HFFc6 (cell line): Measurements from ENCODE around the gene KIF26B. TPM values are rescaled to one million over a fixed set of nuclear protein-coding genes. Genes with fewer than 3 reads are reported as not detected.

Experiments
- DNase-seq: peaks from one replicate; pipeline ENCODE4 v3.0.0-alpha.2; 2018
- H3K27ac Mint-ChIP-seq: 2 replicates; pipeline ENCODE4 v1.8.0; 2020; ENCODE audit warnings: mild to moderate bottlenecking, mixed read lengths
- H3K27me3 Mint-ChIP-seq: 2 replicates; pipeline ENCODE4 v1.8.0; 2021; ENCODE audit warnings: mild to moderate bottlenecking, moderate library complexity, mixed read lengths; ENCODE audit not compliant: insufficient read depth
- H3K36me3 Mint-ChIP-seq: 2 replicates; pipeline ENCODE4 v1.8.0; 2021; ENCODE audit warnings: low read depth, mixed read lengths
- H3K4me1 Mint-ChIP-seq: 2 replicates; pipeline ENCODE4 v1.8.0; 2020; ENCODE audit warnings: low read depth, mixed read lengths
- H3K4me3 Mint-ChIP-seq: 2 replicates; pipeline ENCODE4 v1.8.0; 2020; ENCODE audit warnings: mild to moderate bottlenecking, moderate library complexity, mixed read lengths
- H3K9me3 Mint-ChIP-seq: 2 replicates; pipeline ENCODE4 v1.8.0; 2020; ENCODE audit warnings: mild to moderate bottlenecking, mixed read lengths
- total RNA-seq, 6 experiments: library from RNA; stranded (reverse); fragmentation: NEBNext Ultra II Directional; extraction: Animal tissue kit (Norgen Biotek cat#: 25700); gene quantifications; 2 replicates in 1 of 6; 3 replicates in 5 of 6; pipeline ENCODE4 v1.2.3, GENCODE V29; 2021
- TF ChIP-seq, protein P1 (sequence below): fragments of 200-600 bp; sonication (generic); IDR thresholded peaks from 2 replicates; pipeline ENCODE4 v1.5.0; 2021; ENCODE audit warnings: antibody characterized with exemption, mild to moderate bottlenecking

The KIF26B gene
- total RNA-seq, 6 experiments from 2014 or later, result 4.6 to 7.5 (median 5.5) TPM

DNA sequence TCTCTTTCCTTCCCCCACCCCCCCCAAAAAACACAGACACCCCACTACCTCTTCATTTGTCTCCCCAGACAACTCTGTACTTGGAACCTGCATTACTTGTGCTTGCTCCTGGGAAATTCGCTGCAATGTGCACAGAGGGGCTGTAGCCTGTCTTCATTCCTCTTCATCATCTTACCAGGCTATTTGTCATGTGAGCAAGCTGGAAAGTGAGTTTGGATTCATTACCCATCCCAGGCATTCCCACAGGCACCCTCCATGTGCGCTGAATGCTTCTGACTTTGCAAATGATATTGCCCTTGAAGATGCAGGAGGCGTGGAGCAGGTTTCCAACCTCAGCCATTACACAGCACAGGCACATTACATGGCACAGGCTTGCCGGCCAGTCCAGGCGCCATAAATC lies 494.9 kb downstream of the KIF26B start:
- H3K9me3 Mint-ChIP-seq, result no peaks in the 10 kb centered on the region
- 0 out of 2 replicates have a peak, but pooled peaks cover 9% of the 10 kb centered on the region for H3K36me3 Mint-ChIP-seq
- no peak overlapping the region for H3K27ac Mint-ChIP-seq
- H3K4me3 Mint-ChIP-seq, result no peak overlapping the region
- no peak for DNase-seq
- no peaks in the 10 kb centered on the region for H3K27me3 Mint-ChIP-seq
- TF ChIP-seq, protein P1, sequence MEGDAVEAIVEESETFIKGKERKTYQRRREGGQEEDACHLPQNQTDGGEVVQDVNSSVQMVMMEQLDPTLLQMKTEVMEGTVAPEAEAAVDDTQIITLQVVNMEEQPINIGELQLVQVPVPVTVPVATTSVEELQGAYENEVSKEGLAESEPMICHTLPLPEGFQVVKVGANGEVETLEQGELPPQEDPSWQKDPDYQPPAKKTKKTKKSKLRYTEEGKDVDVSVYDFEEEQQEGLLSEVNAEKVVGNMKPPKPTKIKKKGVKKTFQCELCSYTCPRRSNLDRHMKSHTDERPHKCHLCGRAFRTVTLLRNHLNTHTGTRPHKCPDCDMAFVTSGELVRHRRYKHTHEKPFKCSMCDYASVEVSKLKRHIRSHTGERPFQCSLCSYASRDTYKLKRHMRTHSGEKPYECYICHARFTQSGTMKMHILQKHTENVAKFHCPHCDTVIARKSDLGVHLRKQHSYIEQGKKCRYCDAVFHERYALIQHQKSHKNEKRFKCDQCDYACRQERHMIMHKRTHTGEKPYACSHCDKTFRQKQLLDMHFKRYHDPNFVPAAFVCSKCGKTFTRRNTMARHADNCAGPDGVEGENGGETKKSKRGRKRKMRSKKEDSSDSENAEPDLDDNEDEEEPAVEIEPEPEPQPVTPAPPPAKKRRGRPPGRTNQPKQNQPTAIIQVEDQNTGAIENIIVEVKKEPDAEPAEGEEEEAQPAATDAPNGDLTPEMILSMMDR, result no peak
- no peaks in the 10 kb centered on the region for H3K4me1 Mint-ChIP-seq

DNA sequence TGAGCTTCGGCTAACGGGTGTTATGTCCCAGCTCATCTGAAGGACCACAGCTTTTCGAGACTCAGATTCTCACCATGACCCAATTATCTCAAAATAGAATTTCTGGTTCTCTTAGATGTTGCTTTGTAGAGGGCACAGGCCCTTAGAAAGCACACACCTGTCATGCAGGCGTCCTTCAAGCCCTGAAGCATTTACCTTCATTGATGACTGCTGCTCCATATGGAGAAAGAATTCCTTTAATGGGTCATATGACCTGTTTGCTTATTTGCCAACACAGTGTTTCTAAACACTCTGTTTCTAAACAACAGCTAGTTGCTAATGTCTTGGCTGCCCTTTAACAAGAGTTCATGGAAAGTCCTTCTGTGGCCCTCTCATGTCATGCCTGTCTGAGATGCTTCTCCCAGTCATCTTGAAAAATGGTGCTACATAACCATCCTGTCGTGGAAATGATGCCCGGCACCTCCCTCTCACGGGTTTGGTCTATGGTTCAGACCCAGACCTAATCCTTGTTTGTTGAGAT lies 495.7 kb downstream of the KIF26B start:
- Mint-ChIP-seq H3K9me3 (no peaks in the 10 kb centered on the region), H3K4me1 (no peaks in the 10 kb centered on the region), H3K27ac (no peak overlapping the region), H3K27me3 (no peaks in the 10 kb centered on the region), H3K4me3 (no peak overlapping the region), H3K36me3 (peaks cover 12% of the 10 kb centered on the region; the same call in 1 of the 2 replicates)
- DNase-seq, result no peak
- TF ChIP-seq, protein P1, result no peak

DNA sequence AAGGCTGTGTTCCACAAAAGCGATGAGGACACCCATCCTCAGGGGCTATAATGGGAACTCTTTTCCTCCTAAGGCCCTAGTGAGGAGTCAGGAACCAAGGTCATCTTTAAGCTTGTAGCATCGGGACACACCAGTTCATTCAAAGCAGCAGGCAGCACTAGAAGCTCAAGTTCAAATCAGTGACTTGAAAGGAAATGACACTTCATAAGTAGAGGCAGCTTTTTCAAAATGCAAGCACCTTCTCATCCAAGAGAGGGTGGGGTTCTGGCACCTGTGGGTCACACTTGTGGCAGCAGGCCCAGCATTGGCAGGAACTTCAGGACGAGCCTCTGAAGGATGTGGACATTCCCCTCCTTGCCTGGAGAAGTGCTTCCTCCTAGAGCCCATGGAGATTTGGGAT lies 496.3 kb downstream of the KIF26B start:
- no peak for DNase-seq
- TF ChIP-seq, protein P1, result no peak
- Mint-ChIP-seq H3K36me3 (peaks cover 12% of the 10 kb centered on the region; the same call in 1 of the 2 replicates), H3K27ac (no peak overlapping the region), H3K27me3 (no peaks in the 10 kb centered on the region), H3K4me1 (no peaks in the 10 kb centered on the region), H3K9me3 (no peaks in the 10 kb centered on the region), H3K4me3 (no peak overlapping the region)

DNA sequence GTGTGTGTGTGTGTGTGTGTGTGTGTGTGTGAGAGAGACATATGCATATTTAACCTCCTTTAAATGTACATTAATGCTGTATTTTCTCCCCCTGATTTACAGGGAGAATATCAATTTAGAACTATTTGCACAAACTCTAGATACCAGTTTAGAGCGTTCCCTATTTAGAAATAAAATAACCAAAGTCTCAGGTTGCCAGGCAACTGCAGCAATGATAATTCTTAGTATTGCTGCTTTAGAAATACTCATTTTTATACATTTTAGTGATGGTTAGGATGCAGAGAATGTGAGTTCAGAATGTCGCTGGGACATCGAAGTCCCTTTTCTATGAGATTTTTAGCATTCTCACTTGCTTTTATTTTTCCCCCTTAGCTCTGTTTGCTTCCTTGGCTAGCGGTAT lies 497.3 kb downstream of the KIF26B start:
- Mint-ChIP-seq H3K27ac (no peak overlapping the region), H3K4me3 (no peak overlapping the region), H3K4me1 (no peaks in the 10 kb centered on the region)

DNA sequence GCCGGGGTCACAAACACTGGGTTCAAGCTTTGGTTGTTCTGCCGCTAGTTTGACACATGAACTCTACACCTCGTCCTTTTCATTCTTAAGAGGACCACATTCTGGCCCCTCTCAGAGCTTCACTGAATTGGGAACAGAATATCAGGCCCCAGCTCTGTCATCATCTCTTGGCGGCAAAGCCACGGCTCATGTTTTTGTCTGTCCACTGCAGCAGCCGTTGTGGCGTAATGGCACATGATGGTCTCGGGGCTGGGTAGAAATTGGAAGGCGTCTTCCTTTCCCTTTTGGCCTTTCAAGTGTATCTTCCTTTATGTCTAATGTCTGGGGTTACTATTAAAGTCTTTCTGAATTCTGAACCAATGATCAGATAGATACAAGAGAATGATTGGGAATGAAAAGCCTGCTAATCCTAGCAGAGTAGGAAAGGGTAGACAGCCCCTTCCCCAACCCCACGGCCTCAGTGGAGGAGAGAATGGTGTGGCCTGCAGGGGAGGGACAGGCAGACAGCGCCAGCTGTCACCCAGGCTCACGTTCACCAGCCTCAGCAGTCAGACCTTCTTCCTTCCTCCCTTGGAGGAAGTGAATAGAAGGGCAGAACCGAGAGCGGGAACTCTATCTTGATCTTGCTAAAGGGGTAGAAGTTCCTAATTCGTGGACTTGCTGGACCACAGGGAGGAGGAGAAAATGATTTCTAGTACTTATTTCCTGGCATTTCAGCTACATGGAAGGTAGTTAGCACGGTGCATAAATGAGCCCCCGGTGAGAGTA lies 498.1 kb downstream of the KIF26B start:
- TF ChIP-seq, protein P1, result no peak
- H3K9me3 Mint-ChIP-seq, result no peaks in the 10 kb centered on the region
- H3K4me1 Mint-ChIP-seq, result no peaks in the 10 kb centered on the region
- no peak overlapping the region for H3K27ac Mint-ChIP-seq
- no peak for DNase-seq
- peaks cover 4% of the 10 kb centered on the region; the same call in 1 of the 2 replicates for H3K36me3 Mint-ChIP-seq
- H3K27me3 Mint-ChIP-seq, result 0 out of 2 replicates have a peak, but pooled peaks cover 2% of the 10 kb centered on the region
- no peak overlapping the region for H3K4me3 Mint-ChIP-seq

More for the DNA sequence above, 497.3 kb downstream of the KIF26B start:
- Mint-ChIP-seq H3K27me3 (0 out of 2 replicates have a peak, but pooled peaks cover 1% of the 10 kb centered on the region), H3K36me3 (peaks cover 4% of the 10 kb centered on the region; the same call in 1 of the 2 replicates), H3K9me3 (no peaks in the 10 kb centered on the region)
- TF ChIP-seq, protein P1, result no peak
- no peak for DNase-seq
